Adrenal gland (tissue), 5 donors: ENCODE data around the gene MAL.

Source experiments
- POLR2A ChIP-seq, 2 donors: fragments of 450-650 bp; IDR thresholded peaks; one replicate each; pipeline ENCODE4 v1.6.1; 2017; ENCODE audit warnings: antibody characterized with exemption in 2 of 2, mild to moderate bottlenecking in 2 of 2, moderate library complexity in 1 of 2
- TF ChIP-seq, protein P1 (sequence below), 6 experiments: fragments of 450-650 bp in 4 of 6; fragments of 200-600 bp in 2 of 6; sonication (generic) in 1 of 6; IDR thresholded peaks; 1 replicate in 5 of 6; 2 replicates in 1 of 6; pipeline versions ENCODE4 v1.5.1 to v1.8.0; 2016 to 2021; ENCODE audit warnings: antibody characterized with exemption in 6 of 6, mild to moderate bottlenecking in 2 of 6, moderate library complexity in 1 of 6
- donor health status: DM: no; HTN: no; CAD: no.

DNA sequence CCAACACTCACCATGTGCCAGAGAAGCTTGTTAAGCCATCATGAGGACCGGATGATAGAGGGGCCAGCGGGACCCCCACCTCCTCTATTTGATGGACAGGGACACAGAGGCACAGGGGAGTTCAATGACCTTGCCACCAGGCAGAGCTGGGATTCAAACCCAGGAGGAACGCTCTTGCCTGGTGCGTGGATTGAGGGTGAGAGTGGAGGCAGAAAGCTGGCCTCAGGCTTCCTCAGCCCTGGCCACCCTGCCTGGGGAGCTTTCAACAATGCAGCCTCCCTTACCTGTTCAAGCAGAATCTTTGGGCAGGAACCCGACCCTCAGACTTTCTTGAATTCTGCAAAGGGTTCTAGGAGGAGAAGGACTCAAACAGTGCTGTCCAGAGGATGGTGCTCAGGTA lies 39.9 kb upstream of the MAL start:
- TF ChIP-seq, protein P1, sequence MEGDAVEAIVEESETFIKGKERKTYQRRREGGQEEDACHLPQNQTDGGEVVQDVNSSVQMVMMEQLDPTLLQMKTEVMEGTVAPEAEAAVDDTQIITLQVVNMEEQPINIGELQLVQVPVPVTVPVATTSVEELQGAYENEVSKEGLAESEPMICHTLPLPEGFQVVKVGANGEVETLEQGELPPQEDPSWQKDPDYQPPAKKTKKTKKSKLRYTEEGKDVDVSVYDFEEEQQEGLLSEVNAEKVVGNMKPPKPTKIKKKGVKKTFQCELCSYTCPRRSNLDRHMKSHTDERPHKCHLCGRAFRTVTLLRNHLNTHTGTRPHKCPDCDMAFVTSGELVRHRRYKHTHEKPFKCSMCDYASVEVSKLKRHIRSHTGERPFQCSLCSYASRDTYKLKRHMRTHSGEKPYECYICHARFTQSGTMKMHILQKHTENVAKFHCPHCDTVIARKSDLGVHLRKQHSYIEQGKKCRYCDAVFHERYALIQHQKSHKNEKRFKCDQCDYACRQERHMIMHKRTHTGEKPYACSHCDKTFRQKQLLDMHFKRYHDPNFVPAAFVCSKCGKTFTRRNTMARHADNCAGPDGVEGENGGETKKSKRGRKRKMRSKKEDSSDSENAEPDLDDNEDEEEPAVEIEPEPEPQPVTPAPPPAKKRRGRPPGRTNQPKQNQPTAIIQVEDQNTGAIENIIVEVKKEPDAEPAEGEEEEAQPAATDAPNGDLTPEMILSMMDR (IDR thresholded peaks at IDR 0.05): no peak
- TF ChIP-seq POLR2A (IDR thresholded peaks at IDR 0.05): no peak
